Measurements from ENCODE around the gene BRSK1. TPM values are rescaled to one million over a fixed set of nuclear protein-coding genes. Genes with fewer than 3 reads are reported as not detected.

BRSK1 gene
- total and polyA plus RNA-seq, 2 of the 8 experiments (the other 6 are each of a cell fraction or from before 2014, with no cell fraction given) = 27.6 to 32.7 TPM

- 90% methylated on average over 13 of the region's 13 CpGs; no CpG with 5 or more reads in 1 of the 2 experiments for WGBS, 2 experiments (ENCODE audit: extremely low coverage in 1 of 2, insufficient coverage in 1 of 2, insufficient read length in 1 of 2, insufficient replicate concordance in 2 of 2, low coverage in 1 of 2, low lambda C conversion rate in 2 of 2, missing lambda C conversion rate in 1 of 2)
- no peak overlapping the region for H2AK5ac ChIP-seq (ENCODE audit: low read depth, low read length)
- peaks cover 3 to 6% of the 10 kb centered on the region in 2 experiments; a peak in 3 of 4 replicates for H3K79me2 ChIP-seq (ENCODE audit: control insufficient read depth in 1 of 2, insufficient read depth in 2 of 2, low read length in 2 of 2)
- H3K23me2 ChIP-seq (ENCODE audit: low read depth, low read length) = peaks cover 9% of the 10 kb centered on the region; the same call in 1 of the 2 replicates
- H3K14ac ChIP-seq (ENCODE audit: insufficient read length) = no peak overlapping the region
- no peaks in the 10 kb centered on the region for H3K27me3 ChIP-seq (replicated peaks in 1 of 4; ENCODE audit: control insufficient read depth in 3 of 4, extremely low read depth in 1 of 4, insufficient read depth in 3 of 4, low read length in 3 of 4)
- H3K4me3 ChIP-seq (ENCODE audit: extremely low read depth in 1 of 4, insufficient read depth in 2 of 4, low read depth in 3 of 4, low read length in 4 of 4) = peak overlapping the region; percentile 71 to 98 (median 90); a peak in 7 of 8 replicates
- no peak overlapping the region for H3K23ac ChIP-seq (ENCODE audit: insufficient read length)
- peak overlapping the region; percentile 86 to 87 for H3K4me2 ChIP-seq (ENCODE audit: insufficient read depth in 1 of 2, low read depth in 2 of 2, low read length in 2 of 2)
- ChIA-PET POLR2A (ENCODE audit: partially characterized antibody) (interaction anchor here (1.1 to 5.9 kb wide), 8 partner anchors 13 to 129 kb away, joined by 4 to 28 read pairs (median 5); partner anchors contain the start of genes PPP6R1 and UBE2S), CTCF (ENCODE audit: partially characterized antibody) (interaction anchor here (0.6 to 1.8 kb wide), 10 partner anchors 10 to 195 kb away, joined by 3 to 6 read pairs (median 4); partner anchors contain the start of gene DNAAF3)
- H3K18ac ChIP-seq (ENCODE audit: extremely low read depth, low read length) = no peak overlapping the region
- H2BK15ac ChIP-seq (ENCODE audit: low read length) = no peak overlapping the region
- peaks cover 7% of the 10 kb centered on the region; the same call in 1 of the 2 replicates for H3K79me1 ChIP-seq (ENCODE audit: low read depth, low read length)
- no peak overlapping the region for H4K5ac ChIP-seq (ENCODE audit: insufficient read length, low read depth, low read length)
- no peak overlapping the region for H3K9ac ChIP-seq (replicated peaks in 1 of 4; ENCODE audit: extremely low read depth in 1 of 4, low read depth in 3 of 4, low read length in 3 of 4)
- H3K56ac ChIP-seq (replicated peaks; ENCODE audit: insufficient read length, low read depth, low read length) = no peak overlapping the region
- no peak for FAIRE-seq
- H2BK12ac ChIP-seq (ENCODE audit: low read depth, low read length) = no peak overlapping the region
- peaks cover 3 to 18% (median 6%) of the 10 kb centered on the region in 4 experiments for H3K4me1 ChIP-seq (replicated peaks in 1 of 4; ENCODE audit: control insufficient read depth in 3 of 4, insufficient read depth in 4 of 4, low read length in 3 of 4)
- peaks cover 3 to 4% of the 10 kb centered on the region in 2 experiments for H4K20me1 ChIP-seq (replicated peaks in 1 of 2; ENCODE audit: control insufficient read depth in 1 of 2, insufficient read depth in 2 of 2, low read length in 2 of 2)
- no peak overlapping the region for H2BK120ac ChIP-seq (replicated peaks; ENCODE audit: low read depth, low read length)
- H4K91ac ChIP-seq (replicated peaks; ENCODE audit: insufficient read length, low read length) = no peak overlapping the region
- TF ChIP-seq TBP (IDR thresholded peaks at IDR 0.05; ENCODE audit: low read depth, low read length) (no peak), SAP30 (IDR thresholded peaks at IDR 0.05; ENCODE audit: insufficient read depth, insufficient replicate concordance, low read length) (no peak), SIN3A (conservative IDR thresholded peaks at IDR 0.05 in 1 of 2, IDR thresholded peaks at IDR 0.05 in 1 of 2; ENCODE audit: low read depth in 1 of 2, low read length in 2 of 2) (no peak)
- TF ChIP-seq, protein P1, sequence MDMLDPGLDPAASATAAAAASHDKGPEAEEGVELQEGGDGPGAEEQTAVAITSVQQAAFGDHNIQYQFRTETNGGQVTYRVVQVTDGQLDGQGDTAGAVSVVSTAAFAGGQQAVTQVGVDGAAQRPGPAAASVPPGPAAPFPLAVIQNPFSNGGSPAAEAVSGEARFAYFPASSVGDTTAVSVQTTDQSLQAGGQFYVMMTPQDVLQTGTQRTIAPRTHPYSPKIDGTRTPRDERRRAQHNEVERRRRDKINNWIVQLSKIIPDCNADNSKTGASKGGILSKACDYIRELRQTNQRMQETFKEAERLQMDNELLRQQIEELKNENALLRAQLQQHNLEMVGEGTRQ (IDR thresholded peaks at IDR 0.05; ENCODE audit: low read length) = no peak
- DNase-seq (ENCODE audit: low read depth in 1 of 2, low spot score in 2 of 2) = no peak
- peaks cover 0 to 9% (median 5%) of the 10 kb centered on the region in 4 experiments; a peak in 5 of 8 replicates for H3K36me3 ChIP-seq (ENCODE audit: control insufficient read depth in 2 of 4, insufficient read depth in 4 of 4, low read length in 3 of 4)
- H4K8ac ChIP-seq (ENCODE audit: extremely low read depth, insufficient read depth, low read length) = no peak overlapping the region
- H3K27ac ChIP-seq (ENCODE audit: low read depth, low read length) = no peak overlapping the region
- no peak overlapping the region for H2BK5ac ChIP-seq (ENCODE audit: low read depth, low read length)
- H2AFZ ChIP-seq (ENCODE audit: low read length) = no peak overlapping the region
- H2BK20ac ChIP-seq (ENCODE audit: low read length) = no peak overlapping the region
- no peak overlapping the region for H3K4ac ChIP-seq (replicated peaks; ENCODE audit: insufficient read length, low read depth, low read length)
- H3K9me3 ChIP-seq (ENCODE audit: insufficient read depth in 2 of 2, low read depth in 1 of 2, low read length in 1 of 2) = no peaks in the 10 kb centered on the region; a peak in 1 of 4 replicates
Measured at GRCh38 chr19:55278391-55279135, 5.2 kb upstream of the BRSK1 start.
